SK-N-SH treated with all-trans-retinoic acid at 6 μM for 48 hours (cell line): ENCODE measurements around the gene PEDS1.
"Not testable (repeated sequence)": the region's sequence is repeated elsewhere in the genome, so short reads cannot be mapped to it uniquely, and the experiment has no call there.

Experiments
- GLIS3 ChIP-seq: fragments of 250-450 bp; sonication (Bioruptor Pico); IDR thresholded peaks from 2 replicates; pipeline ENCODE4 v1.5.0; 2020; ENCODE audit warnings: mild to moderate bottlenecking, moderate library complexity
- ISL1 ChIP-seq: fragments of 250-450 bp; sonication (Bioruptor Pico); IDR thresholded peaks from 2 replicates; pipeline ENCODE4 v2.1.2; 2022; ENCODE audit warnings: mild to moderate bottlenecking, moderate library complexity
- PPARA ChIP-seq: fragments of 250-450 bp; sonication (Bioruptor Pico); IDR thresholded peaks from 2 replicates; pipeline ENCODE4 v1.5.0; 2020; ENCODE audit warnings: mild to moderate bottlenecking, borderline replicate concordance
- RARB ChIP-seq: fragments of 250-450 bp; sonication (Bioruptor Pico); IDR thresholded peaks from 2 replicates; pipeline ENCODE4 v1.8.0; 2021; ENCODE audit warnings: mild to moderate bottlenecking, moderate library complexity
- TOX ChIP-seq: fragments of 250-450 bp; sonication (Bioruptor Pico); IDR thresholded peaks from 2 replicates; pipeline ENCODE4 v1.8.0; 2021; ENCODE audit warnings: mild to moderate bottlenecking, moderate library complexity, borderline replicate concordance
- ZFP30 ChIP-seq: fragments of 450-650 bp; formaldehyde crosslinking; IDR thresholded peaks from 2 replicates; pipeline ENCODE4 v1.5.0; 2022; ENCODE audit warnings: mild to moderate bottlenecking, moderate library complexity
- ZNF8 ChIP-seq: fragments of 450-650 bp; formaldehyde crosslinking; IDR thresholded peaks from 2 replicates; pipeline ENCODE4 v1.5.0; 2020; ENCODE audit warnings: mild to moderate bottlenecking, moderate library complexity
- TF ChIP-seq, protein P1 (sequence below): fragments of 250-450 bp; sonication (Bioruptor Pico); IDR thresholded peaks from 2 replicates; pipeline ENCODE4 v1.5.0; 2020; ENCODE audit warnings: mild to moderate bottlenecking, moderate library complexity

DNA sequence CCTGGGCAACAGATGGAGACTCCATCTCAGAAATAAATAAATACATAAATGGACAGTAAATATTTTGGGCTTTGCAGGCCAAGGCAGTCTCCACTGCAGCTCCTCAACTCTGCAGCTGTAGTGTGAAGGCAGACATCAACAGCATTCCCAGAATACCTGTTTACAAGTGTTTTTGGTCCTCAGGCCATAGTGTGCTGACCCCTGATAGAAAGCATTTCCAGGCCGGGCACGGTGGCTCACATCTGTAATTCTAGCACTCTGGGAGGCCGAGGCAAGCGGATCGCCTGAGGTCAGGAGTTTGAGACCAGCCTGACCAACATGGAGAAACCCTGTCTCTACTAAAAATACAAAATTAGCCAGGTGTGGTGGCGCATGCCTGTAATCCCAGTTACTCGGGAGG, 18.4 kb downstream of the PEDS1 start:
- not testable (repeated sequence) for TF ChIP-seq ZNF8; PPARA; GLIS3 (CRISPR knock-in tag); ZFP30; RARB (CRISPR knock-in tag); ISL1 (CRISPR knock-in tag); TOX (CRISPR knock-in tag)
- TF ChIP-seq, protein P1, sequence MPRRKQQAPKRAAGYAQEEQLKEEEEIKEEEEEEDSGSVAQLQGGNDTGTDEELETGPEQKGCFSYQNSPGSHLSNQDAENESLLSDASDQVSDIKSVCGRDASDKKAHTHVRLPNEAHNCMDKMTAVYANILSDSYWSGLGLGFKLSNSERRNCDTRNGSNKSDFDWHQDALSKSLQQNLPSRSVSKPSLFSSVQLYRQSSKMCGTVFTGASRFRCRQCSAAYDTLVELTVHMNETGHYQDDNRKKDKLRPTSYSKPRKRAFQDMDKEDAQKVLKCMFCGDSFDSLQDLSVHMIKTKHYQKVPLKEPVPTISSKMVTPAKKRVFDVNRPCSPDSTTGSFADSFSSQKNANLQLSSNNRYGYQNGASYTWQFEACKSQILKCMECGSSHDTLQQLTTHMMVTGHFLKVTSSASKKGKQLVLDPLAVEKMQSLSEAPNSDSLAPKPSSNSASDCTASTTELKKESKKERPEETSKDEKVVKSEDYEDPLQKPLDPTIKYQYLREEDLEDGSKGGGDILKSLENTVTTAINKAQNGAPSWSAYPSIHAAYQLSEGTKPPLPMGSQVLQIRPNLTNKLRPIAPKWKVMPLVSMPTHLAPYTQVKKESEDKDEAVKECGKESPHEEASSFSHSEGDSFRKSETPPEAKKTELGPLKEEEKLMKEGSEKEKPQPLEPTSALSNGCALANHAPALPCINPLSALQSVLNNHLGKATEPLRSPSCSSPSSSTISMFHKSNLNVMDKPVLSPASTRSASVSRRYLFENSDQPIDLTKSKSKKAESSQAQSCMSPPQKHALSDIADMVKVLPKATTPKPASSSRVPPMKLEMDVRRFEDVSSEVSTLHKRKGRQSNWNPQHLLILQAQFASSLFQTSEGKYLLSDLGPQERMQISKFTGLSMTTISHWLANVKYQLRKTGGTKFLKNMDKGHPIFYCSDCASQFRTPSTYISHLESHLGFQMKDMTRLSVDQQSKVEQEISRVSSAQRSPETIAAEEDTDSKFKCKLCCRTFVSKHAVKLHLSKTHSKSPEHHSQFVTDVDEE (CRISPR knock-in tag): not testable (repeated sequence)
